Globus pallidus (tissue), 1 donor: ENCODE results near the gene CYRIA.

Experiments used
- DNase-seq: peaks from one replicate; pipeline ENCODE4 v3.0.0-alpha.2; 2015; ENCODE audit warnings: low spot score

CYRIA gene

DNA sequence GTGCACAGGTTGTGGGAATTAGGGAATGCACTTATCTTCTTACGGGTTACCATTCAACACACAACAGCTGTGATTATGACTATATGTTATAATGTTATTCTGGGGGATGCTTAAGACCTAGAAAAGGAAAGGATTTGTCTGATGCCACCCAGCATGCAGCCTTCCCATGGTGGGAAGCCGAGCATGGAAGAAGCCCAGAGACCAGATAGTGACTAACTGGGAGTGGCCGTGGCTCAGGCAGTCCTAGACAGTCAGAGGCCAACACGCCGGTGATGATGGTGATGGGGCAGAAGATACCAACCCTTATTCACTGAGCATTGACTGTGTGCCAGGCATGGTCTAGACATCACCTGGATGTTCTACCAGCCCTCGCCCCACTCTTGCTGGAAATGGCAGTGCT, 35.9 kb downstream of the CYRIA start:
- DNase-seq = no peak

DNA sequence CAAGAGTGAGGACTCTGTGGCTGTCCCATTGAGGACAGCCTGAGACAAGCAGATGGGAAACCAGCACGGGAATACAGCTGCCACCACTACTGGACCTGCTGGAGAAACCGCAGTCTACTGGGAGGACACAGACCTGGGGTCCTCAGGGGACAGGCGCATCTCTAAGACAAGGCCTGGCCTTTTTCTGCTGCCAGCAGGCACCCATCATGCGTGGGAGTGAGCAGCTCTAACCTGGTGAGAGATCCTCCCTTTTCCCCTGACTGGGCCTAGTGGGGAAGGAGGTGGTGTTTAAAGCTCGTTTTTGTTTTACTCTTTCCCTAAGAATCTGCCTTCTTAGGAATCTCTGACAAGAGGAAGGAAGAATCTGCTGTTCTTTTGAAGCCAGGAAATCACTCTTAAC, 36.6 kb downstream of the CYRIA start:
- DNase-seq = no peak

DNA sequence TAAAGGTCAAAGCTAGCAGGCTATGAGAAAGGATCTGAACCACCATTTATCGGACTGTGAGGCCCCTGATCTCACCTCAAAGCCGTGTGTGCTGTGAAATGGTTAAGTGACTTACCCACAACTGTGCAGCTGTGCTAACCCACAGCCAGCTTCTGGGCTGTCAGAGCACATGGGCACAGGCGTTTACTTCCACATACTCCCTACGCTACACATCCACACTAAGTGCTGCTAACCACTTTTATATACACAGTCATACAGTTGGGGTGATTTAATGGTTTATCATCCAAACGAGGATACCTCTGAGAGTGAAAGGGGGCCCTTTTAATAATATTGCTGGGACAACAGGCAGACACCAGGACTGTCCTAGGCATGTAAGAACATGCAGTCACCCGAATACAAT, 37.3 kb downstream of the CYRIA start:
- no peak for DNase-seq

DNA sequence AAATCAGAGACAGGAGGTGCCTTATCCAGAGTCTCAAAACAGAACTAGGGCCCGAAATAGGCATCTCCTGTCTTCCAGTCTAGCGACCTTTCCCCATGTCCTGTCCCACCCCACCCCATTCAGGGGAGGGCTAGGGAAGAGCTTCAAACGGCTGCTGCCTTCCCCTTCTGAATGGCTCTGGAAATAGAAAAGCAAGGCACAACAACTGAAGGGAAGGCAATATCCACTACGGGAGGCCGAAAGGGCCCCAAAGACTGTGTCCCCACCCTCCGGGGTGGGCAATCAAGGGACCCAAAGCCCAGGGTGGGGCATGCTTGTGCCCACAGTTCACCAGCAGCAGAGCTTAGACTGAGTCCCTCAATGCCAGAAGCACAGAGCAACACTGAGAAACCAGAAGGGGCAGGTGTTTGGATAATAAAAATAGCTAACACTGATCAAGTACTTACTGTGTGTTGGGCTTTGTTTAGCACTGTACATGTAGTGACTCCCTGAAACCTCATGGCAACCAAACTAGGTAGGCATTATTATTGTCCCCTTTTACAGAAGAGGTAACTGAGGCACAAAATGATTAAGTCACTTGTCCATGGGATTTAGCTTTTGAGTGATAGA, 38.5 kb downstream of the CYRIA start:
- DNase-seq = no peak

DNA sequence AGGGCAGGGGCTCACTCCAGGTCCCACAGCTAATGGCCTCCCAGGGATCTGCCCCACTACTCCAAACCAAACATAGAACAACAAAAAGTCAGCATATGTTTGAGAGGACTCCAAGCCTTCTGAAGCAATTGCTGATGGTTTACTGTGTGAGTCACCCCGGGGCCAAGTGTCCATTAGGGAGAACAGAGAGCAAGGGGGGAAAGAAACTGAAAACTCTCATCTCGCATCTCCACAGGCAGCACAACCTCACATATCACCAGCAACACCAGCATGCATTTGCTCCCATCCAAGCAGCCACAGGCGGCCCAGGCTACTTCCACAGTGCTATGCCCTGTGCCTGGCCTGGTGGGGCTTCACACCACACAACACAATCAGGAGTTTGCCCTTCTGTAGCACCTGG, 39.1 kb downstream of the CYRIA start:
- no peak for DNase-seq

DNA sequence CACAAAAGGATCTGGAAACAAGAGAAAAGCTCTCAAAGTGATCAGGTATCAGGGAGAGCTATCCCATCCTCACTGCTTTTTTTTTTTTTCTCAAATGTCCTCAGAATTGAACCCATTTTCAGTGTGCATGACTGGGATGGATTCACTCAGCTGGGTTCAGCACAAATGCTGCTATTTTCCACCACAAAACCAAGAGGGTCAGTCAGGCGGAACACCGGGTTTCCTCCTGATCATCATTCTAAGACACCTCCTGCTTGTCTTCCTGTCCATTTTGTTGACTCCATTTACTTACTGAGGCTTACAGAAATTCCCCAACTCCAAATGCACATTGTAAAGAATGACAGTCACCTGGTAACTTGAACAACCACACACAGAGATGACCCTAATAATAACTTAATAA, 39.9 kb downstream of the CYRIA start:
- no peak for DNase-seq

DNA sequence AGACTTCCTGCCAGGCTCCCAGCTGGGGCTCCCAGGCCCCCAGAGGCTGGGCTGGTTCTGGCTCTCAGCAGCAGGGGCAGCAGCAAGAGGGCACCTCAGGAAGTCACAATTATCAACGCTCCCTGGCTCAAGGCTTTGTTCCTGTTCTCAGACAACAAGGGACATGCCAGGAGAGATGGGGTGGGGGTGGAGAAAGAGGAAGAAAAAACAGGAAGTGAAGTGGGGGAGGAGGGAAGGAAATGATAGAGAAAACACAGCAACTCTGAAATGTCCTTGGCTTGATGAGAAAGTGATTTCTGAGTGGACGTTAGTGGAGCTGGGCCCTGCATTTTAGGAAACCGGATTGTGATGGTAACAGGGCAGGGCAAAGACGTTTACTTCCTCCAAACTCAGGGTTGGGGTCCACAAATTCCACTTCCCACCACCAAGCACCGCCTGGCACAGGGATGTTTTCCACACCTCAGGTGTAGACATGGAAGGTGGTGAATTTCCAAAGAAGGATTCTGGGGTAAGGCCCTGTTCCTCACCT, 40.4 kb downstream of the CYRIA start:
- peak; percentile 65 for DNase-seq

DNA sequence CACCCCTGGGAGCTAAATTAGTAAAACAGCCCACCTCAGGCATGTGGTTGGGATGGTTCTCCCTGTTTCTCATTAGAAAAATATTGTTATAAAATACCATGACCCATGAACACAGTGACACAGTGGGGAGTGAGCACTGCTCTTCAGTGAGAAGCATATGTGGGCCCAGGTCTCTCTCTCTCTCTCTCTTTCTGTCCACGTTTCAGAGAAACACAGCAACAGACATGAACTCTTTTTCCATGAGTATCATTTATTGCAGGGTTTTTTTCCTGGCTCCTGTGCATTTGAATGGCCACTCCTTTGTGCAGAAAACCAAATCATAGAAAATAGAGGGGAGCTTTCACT, 41.2 kb downstream of the CYRIA start:
- no peak for DNase-seq

DNA sequence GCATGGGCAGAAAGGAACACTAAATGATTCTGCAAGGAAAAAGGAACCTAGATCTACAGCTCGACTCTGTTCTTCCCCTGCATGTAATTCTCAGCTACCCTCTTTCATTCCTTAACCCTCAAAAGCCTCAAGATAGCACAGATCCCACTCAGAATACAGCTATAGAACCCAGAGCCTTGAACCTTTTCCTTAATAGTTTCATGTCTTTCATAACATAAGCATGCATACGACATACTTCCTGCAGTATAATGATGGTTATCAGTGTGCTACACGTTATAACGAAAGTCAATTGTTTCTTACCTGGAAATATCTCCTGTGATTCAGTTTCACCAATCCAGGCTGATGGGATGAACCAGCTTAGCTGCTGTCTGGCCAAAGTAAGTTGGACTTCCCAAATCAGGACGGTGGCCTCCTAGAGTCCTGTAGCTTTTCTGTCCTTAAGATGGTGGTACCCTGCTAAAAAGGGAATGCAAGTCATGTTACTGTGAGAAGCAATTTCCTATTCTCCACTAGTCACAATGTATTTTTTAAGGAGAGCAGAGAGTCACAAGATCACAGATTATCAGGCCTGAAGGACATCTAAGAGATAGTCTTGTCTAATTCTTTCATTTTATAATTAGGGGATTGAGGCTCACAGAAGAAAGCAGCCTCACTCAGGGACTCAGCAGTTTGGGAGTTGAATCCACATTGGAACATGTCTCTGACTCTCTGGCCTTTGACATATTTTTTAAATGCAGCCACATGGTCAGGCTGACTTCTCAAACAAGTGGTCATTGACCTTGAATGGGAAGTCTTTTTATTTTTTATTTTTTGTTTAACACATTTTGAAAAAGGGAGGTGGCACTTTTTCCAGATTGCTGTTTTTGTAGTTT, 41.8 kb downstream of the CYRIA start:
- no peak for DNase-seq

DNA sequence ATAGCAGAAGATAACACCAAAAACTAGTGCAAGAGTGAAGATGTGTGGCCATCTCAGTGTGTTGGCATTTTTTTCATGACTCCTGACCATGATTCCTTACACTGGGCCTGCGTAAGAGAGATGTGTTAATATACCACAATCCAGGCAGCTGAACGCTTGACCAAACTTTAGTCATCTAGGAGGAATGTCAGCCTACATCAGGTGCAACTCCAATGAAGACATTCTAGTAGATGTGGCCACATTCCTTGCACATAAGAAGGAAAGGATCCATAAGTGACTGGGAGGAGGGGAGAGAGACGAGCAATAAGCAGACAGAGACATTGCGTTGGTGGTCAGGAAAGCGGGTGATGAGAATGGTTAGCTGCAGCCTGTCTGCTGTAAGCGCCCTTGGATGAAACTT, 42.6 kb downstream of the CYRIA start:
- DNase-seq = no peak

DNA sequence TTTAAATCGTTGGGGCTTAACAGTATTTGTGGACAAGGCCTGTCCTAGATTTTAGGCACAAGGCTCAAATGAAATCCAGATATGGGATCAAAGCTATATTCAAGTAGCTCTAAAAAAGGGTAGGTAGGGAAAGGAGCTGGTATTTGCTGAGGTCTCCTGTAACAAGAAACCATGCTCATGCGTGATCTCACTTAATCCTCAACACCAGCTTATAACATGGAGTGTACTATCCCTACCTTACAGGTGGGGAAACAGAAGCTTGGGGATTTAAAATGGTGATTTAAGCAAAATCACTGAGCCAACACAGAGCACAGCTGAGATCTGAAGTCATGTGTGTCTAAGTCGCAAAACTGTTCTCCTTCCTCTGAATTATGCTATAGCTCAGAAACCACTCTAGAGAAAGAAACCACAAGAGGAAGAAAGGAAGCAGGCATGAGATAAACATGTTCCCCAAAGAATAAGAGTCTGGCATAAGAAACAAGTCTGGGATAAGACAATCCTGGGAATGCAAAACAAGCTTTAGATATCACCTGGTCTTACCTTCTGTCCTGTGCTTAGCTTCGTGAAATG, 43.1 kb downstream of the CYRIA start:
- peak; percentile 47 for DNase-seq

DNA sequence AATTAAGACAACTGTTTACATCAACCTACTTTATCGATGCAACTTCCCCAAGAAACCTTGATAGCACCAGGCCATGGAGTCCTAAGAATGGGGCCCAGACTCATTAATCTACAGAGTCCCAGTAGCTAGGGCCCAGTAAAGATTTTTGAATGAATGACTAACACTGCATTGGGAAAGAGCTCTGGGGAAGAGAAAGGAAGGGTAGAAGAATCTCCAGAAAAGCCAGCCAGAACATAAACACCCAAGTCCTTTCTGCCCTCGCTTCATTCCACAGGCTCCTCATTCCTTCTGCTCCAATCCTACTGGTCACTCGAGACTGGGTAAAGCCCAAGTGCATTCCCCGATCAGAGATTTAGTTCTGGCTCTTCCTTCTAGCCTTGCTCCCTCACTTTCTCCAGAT, 44.3 kb downstream of the CYRIA start:
- no peak for DNase-seq

DNA sequence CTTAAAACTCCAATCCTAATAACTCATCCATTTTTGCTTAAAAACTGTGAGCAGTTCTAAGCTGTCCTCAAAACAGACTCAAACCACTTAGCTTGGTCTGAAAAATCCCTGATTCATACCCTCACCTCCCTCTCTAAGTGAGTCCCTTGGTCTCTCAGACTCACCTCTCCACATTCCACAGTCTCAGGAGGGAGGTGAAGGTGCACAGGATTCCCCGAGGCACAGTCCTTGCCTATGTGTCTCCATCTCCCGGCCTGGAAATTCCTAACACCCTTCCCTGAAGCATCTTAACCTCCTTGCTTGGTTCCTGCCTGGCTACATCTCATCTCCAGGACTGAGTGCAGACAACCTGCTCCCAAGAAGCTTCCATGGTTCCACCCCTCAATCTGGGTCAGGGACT, 45.0 kb downstream of the CYRIA start:
- no peak for DNase-seq

DNA sequence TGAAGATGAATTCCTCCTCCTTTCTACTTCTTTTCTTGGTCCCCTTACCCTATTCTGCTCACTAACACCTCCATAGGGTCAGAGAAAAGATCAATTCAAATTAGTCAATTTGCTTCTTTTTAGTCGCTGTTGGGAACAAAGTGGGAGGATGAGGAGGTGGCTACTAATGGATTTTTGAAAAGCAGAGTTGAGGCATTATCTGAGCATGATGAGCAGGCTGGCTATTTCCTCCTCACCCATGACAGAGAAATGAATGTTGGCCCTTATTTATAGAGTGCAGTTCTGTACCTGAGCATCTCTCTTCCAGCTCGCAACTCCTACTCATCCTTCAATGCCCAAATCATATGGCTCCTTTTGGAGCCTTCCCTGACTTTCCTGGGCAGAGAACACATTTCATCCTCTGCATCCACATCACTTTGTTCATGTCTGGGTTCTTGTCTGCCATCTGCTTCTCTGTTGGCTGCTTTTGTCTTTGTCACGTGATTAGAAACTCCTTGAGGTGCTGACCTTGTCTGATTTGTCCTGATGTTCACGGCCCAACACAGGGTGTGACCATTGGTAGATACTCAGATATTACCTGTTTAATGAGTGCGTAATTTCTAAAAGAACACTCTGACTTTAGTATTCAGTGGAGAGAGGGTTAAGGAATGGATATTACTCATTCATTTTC, 45.9 kb downstream of the CYRIA start:
- no peak for DNase-seq

DNA sequence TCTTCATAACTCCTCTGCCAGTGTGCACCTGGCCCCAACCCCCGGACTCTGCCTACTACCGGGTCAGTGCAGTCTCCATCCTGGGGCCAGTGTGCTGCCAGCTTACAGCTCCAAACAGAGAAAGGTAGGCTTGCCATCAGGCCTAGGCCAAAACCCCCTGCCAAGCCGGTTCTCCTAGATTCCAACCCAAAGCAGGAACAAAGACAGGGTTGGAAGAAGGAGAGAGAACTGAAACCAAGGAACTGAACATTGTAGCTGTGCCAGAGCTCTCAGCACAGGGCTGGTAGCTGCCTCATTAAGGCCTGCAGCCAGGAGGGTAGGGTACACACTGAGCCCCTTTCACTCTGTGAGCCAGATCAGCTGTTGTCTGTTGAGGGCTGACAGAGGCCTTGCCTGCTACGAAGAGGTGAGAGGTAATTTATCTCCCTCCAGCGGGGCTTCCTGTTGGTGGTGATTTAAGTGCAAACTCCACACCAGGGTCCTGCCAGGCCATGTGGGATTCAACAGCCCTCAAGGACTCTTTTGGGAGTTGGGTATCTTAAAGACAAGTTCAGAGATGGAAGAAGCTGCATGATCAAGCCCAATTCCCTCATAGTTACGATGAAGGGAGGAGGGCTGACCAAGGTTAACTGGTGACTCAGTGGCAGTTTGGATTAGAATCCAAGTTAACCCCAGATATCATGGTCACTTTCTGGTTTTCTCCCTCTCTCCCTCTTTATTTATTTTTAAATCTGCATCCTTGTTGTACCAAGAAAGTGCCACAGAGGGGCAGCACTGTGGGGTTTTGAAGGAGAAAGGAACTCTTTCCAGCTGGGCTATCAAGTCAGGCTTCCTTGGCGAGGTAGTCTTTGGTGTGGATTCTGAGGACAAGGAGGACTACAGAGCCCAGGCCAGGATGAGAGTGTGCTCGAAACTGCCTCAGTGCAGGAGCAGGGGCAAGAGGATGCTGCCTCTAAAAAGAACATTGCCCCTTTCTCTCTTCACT, 48.1 kb downstream of the CYRIA start:
- DNase-seq = peak; percentile 65
